ENCODE results near the gene SRSF4.
"Not testable (repeated sequence)": the region's sequence is repeated elsewhere in the genome, so short reads cannot be mapped to it uniquely, and the experiment has no call there.

The SRSF4 gene

DNA sequence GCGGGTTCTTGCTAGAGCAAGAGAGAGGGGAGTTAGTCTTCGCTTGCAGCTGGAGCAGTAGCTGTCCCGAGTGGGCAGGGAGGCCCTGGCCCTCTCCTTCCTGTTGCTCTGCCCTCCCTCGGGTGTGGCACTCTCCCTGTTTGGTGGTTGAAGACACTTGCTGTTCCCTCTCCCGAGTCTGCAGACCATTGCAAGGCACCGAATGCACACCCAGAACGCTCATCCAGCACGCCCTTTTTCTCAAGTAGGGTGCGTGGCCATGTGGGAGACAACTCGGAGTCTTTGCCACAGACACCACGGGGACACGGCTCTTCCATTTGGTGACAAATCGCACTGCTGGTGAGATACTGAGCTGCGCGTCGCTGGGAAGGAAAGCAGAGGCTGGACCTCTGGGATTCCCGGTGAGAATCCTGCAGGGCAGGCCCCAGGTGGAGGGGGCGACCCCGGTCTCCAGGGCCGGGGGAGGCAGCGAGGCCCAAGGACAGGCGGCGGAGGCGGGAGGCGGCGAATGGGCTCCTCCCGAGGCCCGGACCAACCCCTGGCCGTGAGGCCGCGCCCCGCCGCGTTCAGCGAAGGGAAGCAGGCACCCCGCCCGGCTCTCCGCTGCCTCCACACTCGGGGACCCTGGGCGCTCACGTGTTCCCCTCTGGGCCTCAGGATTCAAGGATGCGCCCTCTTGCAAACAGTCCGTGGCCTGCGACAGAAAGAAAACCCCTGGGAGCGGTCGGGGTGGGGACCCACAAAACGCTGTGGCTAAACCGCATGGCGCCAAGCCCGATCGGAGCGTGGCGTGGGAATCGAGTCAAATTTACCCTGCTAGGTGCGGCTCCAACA, 47.6 kb downstream of the SRSF4 start:
- Histone ChIP-seq H4K20me1 (ENCODE audit: control insufficient read depth, insufficient read depth, low read depth, low read length) (no peaks in the 10 kb centered on the region), H3K36me3 (ENCODE audit: control insufficient read depth, low read length) (no peaks in the 10 kb centered on the region), H3K27me3 (ENCODE audit: control insufficient read depth, low read length) (no peaks in the 10 kb centered on the region), H3K27ac (ENCODE audit: low read depth, low read length) (no peak overlapping the region), H3K9me2 (replicated peaks; ENCODE audit: control insufficient read depth, low read length) (no peaks in the 10 kb centered on the region), H3F3A (ENCODE audit: control insufficient read depth, insufficient read depth) (no peaks in the 10 kb centered on the region), H3K4me2 (ENCODE audit: low read length) (no peak overlapping the region), H3K4me3 (ENCODE audit: low read length) (no peak overlapping the region), H3K9me3 (ENCODE audit: control insufficient read depth, insufficient read depth, low read length) (no peaks in the 10 kb centered on the region), H3K4me1 (ENCODE audit: control insufficient read depth, low read length) (no peaks in the 10 kb centered on the region), H3K79me2 (ENCODE audit: control insufficient read depth, low read length) (no peaks in the 10 kb centered on the region)
- TF ChIP-seq, protein P1, sequence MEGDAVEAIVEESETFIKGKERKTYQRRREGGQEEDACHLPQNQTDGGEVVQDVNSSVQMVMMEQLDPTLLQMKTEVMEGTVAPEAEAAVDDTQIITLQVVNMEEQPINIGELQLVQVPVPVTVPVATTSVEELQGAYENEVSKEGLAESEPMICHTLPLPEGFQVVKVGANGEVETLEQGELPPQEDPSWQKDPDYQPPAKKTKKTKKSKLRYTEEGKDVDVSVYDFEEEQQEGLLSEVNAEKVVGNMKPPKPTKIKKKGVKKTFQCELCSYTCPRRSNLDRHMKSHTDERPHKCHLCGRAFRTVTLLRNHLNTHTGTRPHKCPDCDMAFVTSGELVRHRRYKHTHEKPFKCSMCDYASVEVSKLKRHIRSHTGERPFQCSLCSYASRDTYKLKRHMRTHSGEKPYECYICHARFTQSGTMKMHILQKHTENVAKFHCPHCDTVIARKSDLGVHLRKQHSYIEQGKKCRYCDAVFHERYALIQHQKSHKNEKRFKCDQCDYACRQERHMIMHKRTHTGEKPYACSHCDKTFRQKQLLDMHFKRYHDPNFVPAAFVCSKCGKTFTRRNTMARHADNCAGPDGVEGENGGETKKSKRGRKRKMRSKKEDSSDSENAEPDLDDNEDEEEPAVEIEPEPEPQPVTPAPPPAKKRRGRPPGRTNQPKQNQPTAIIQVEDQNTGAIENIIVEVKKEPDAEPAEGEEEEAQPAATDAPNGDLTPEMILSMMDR (IDR thresholded peaks at IDR 0.05; ENCODE audit: low read depth, low read length, poor library complexity, severe bottlenecking) = no peak
- TF ChIP-seq EZH2phosphoT487 (IDR thresholded peaks at IDR 0.05; ENCODE audit: borderline replicate concordance, low read length) = no peak

DNA sequence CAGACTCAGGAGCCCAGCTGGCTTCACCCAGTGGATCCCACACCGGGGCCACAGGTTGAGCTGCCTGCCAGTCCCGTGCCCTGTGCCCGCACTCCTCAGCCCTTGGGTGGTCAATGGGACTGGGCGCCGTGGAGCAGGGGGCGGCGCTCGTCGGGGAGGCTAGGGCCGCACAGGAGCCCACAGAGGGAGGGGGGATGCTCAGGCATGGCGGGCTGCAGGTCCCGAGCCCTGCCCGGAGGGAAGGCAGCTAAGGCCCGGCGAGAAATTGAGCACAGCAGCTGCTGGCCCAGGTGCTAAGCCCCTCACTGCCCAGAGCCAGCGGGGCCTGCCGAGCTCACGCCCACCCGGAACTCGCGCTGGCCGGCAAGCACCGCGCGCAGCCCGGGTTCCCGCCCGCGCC, 50.6 kb downstream of the SRSF4 start:
- not testable (repeated sequence) for H3K4me3 ChIP-seq (ENCODE audit: low read length); H3F3A ChIP-seq (ENCODE audit: control insufficient read depth, insufficient read depth); H3K27ac ChIP-seq (ENCODE audit: low read depth, low read length); H3K4me2 ChIP-seq (ENCODE audit: low read length); H3K9me2 ChIP-seq (replicated peaks; ENCODE audit: control insufficient read depth, low read length); H3K4me1 ChIP-seq (ENCODE audit: control insufficient read depth, low read length); H3K79me2 ChIP-seq (ENCODE audit: control insufficient read depth, low read length); H3K9me3 ChIP-seq (ENCODE audit: control insufficient read depth, insufficient read depth, low read length); H3K27me3 ChIP-seq (ENCODE audit: control insufficient read depth, low read length); H4K20me1 ChIP-seq (ENCODE audit: control insufficient read depth, insufficient read depth, low read depth, low read length); H3K36me3 ChIP-seq (ENCODE audit: control insufficient read depth, low read length)

DNA sequence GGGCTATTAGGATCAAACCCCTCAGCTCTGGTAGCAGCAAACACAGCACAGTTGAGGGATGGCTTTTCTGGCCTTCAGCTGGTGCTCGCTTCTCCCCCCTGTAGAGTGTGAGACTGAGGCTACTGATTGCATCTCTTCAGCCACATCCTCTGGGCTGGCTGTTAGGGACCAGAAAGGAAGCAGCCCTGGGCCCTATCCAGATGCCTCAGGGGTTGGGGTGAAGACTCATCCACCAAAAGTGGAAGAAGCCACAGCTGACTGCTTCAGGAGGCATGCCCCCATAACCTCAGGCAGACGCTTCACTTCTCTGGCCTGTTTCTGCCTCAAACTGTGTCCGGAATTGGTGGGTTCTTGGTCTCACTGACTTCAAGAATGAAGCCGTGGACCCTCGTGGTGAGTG, 51.8 kb downstream of the SRSF4 start:
- H3K27ac ChIP-seq (ENCODE audit: low read depth, low read length) = no peak overlapping the region
- no peaks in the 10 kb centered on the region for H3K79me2 ChIP-seq (ENCODE audit: control insufficient read depth, low read length)
- no peak overlapping the region for H3K4me2 ChIP-seq (ENCODE audit: low read length)
- no peak for TF ChIP-seq EZH2phosphoT487 (IDR thresholded peaks at IDR 0.05; ENCODE audit: borderline replicate concordance, low read length)
- TF ChIP-seq, protein P1 (IDR thresholded peaks at IDR 0.05; ENCODE audit: low read depth, low read length, poor library complexity, severe bottlenecking) = no peak
- H3K4me1 ChIP-seq (ENCODE audit: control insufficient read depth, low read length) = no peaks in the 10 kb centered on the region
- no peaks in the 10 kb centered on the region for H3K36me3 ChIP-seq (ENCODE audit: control insufficient read depth, low read length)
- no peaks in the 10 kb centered on the region for H3F3A ChIP-seq (ENCODE audit: control insufficient read depth, insufficient read depth)
- H4K20me1 ChIP-seq (ENCODE audit: control insufficient read depth, insufficient read depth, low read depth, low read length) = no peaks in the 10 kb centered on the region
- no peaks in the 10 kb centered on the region for H3K9me3 ChIP-seq (ENCODE audit: control insufficient read depth, insufficient read depth, low read length)
- H3K9me2 ChIP-seq (replicated peaks; ENCODE audit: control insufficient read depth, low read length) = no peaks in the 10 kb centered on the region
- no peak overlapping the region for H3K4me3 ChIP-seq (ENCODE audit: low read length)
- H3K27me3 ChIP-seq (ENCODE audit: control insufficient read depth, low read length) = peaks cover 18% of the 10 kb centered on the region

DNA sequence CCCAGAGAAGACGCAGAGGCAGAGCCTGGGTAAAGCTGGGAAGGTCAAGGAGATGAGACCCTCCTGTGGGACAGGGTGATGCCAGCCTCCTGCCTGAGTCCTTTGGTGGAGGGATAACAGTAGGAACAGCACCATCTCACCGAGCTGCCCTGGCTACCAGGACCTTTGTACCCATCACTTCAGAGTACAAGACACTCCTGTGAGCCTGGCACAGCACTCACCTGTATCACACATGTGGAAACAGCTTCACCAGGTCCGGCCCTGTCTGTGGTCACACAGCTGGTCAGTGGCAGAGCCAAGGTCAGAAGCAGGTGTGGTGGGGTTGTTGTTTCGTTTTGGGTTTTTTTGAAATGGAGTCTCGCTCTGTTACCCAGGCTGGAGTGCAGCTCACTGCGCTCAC, 53.0 kb downstream of the SRSF4 start:
- Histone ChIP-seq H3K79me2 (ENCODE audit: control insufficient read depth, low read length) (no peaks in the 10 kb centered on the region), H3F3A (ENCODE audit: control insufficient read depth, insufficient read depth) (no peaks in the 10 kb centered on the region), H3K9me3 (ENCODE audit: control insufficient read depth, insufficient read depth, low read length) (no peaks in the 10 kb centered on the region), H3K36me3 (ENCODE audit: control insufficient read depth, low read length) (no peaks in the 10 kb centered on the region), H3K4me1 (ENCODE audit: control insufficient read depth, low read length) (peaks cover 7% of the 10 kb centered on the region), H3K4me3 (ENCODE audit: low read length) (no peak overlapping the region), H4K20me1 (ENCODE audit: control insufficient read depth, insufficient read depth, low read depth, low read length) (no peaks in the 10 kb centered on the region), H3K27me3 (ENCODE audit: control insufficient read depth, low read length) (peaks cover 29% of the 10 kb centered on the region), H3K27ac (ENCODE audit: low read depth, low read length) (no peak overlapping the region), H3K9me2 (replicated peaks; ENCODE audit: control insufficient read depth, low read length) (no peaks in the 10 kb centered on the region), H3K4me2 (ENCODE audit: low read length) (no peak overlapping the region)
- TF ChIP-seq, protein P1 (IDR thresholded peaks at IDR 0.05; ENCODE audit: low read depth, low read length, poor library complexity, severe bottlenecking) = no peak
- TF ChIP-seq EZH2phosphoT487 (IDR thresholded peaks at IDR 0.05; ENCODE audit: borderline replicate concordance, low read length) = no peak
